Neural cell (in vitro differentiated cells): ENCODE measurements around the gene PPFIBP2. TPM values are rescaled to one million over a fixed set of nuclear protein-coding genes. Genes with fewer than 3 reads are reported as not detected.

Experiments used
- H2AFZ ChIP-seq: fragments of 200-600, 300-800 bp; sonication (generic), shearing (Covaris generic); 2 replicates; pipeline ENCODE4 v1.6.0; 2014; ENCODE audit warnings: low read depth, mild to moderate bottlenecking, antibody characterized with exemption, low read length, moderate library complexity
- H3F3A ChIP-seq: fragments of 200-600 bp; shearing (Covaris generic); 2 replicates; pipeline ENCODE4 v1.6.1; 2016; ENCODE audit warnings: mild to moderate bottlenecking, moderate library complexity, mixed read lengths, antibody characterized with exemption, low read length; ENCODE audit not compliant: insufficient read depth, poor library complexity, severe bottlenecking
- H3K27ac ChIP-seq: fragments of 200-600, 300-800 bp; sonication (generic), shearing (Covaris generic); 2 replicates; pipeline ENCODE4 v1.5.1; 2014; ENCODE audit warnings: mild to moderate bottlenecking, low read length, moderate library complexity
- H3K27me3 ChIP-seq: fragments of 300-800, 200-600 bp; sonication (generic), shearing (Covaris generic); 2 replicates; pipeline ENCODE4 v1.6.0; 2014; ENCODE audit warnings: mild to moderate bottlenecking, low read depth, low read length, moderate library complexity; ENCODE audit not compliant: insufficient read depth
- H3K36me3 ChIP-seq: fragments of 300-800, 200-600 bp; sonication (generic), shearing (Covaris generic); 2 replicates; pipeline ENCODE4 v1.5.1; 2014; ENCODE audit warnings: mild to moderate bottlenecking, antibody characterized with exemption, low read length, moderate library complexity; ENCODE audit not compliant: insufficient read depth
- H3K4me2 ChIP-seq: fragments of 300-800, 200-600 bp; sonication (generic), shearing (Covaris generic); 2 replicates; pipeline ENCODE4 v1.6.0; 2014; ENCODE audit warnings: mild to moderate bottlenecking, low read length
- H3K4me3 ChIP-seq: fragments of 300-800, 200-600 bp; sonication (generic), shearing (Covaris generic); 2 replicates; pipeline ENCODE4 v1.5.1; 2014; ENCODE audit warnings: mild to moderate bottlenecking, low read length, moderate library complexity
- H3K79me2 ChIP-seq: fragments of 200-600 bp; shearing (Covaris generic); replicated peaks from 2 replicates; pipeline ENCODE4 v1.6.0; 2014; ENCODE audit warnings: mild to moderate bottlenecking, low read length, moderate library complexity; ENCODE audit not compliant: insufficient read depth
- H3K9ac ChIP-seq: fragments of 300-800, 200-600 bp; sonication (generic), shearing (Covaris generic); 2 replicates; pipeline ENCODE4 v1.6.1; 2016; ENCODE audit warnings: mild to moderate bottlenecking, low read length, mixed read lengths
- H3K9me2 ChIP-seq: fragments of 200-600 bp; shearing (Covaris generic); 2 replicates; pipeline ENCODE4 v1.6.1; 2016; ENCODE audit warnings: mild to moderate bottlenecking, low read length, mixed read lengths; ENCODE audit not compliant: insufficient read depth
- H3K9me3 ChIP-seq: fragments of 200-600, 300-800 bp; sonication (generic), shearing (Covaris generic); 2 replicates; pipeline ENCODE4 v1.6.1; 2016; ENCODE audit warnings: mild to moderate bottlenecking, mixed run types, low read length, moderate library complexity, mixed read lengths
- H4K20me1 ChIP-seq: fragments of 200-600 bp; shearing (Covaris generic); 2 replicates; pipeline ENCODE4 v1.6.1; 2016; ENCODE audit warnings: mild to moderate bottlenecking, mixed run types; ENCODE audit not compliant: insufficient read depth
- EP300 ChIP-seq: fragments of 450-650 bp; conservative IDR thresholded peaks from 2 replicates; pipeline ENCODE4 v1.6.1; 2014; ENCODE audit warnings: antibody characterized with exemption, mild to moderate bottlenecking, moderate library complexity; ENCODE audit not compliant: poor library complexity, severe bottlenecking
- EZH2 ChIP-seq: fragments of 200-600, 300-800 bp; shearing (Covaris generic), sonication (generic); IDR thresholded peaks from 2 replicates; pipeline ENCODE4 v1.6.1; 2014; ENCODE audit warnings: antibody characterized with exemption, low read length, borderline replicate concordance, mild to moderate bottlenecking; ENCODE audit not compliant: insufficient read depth, poor library complexity, severe bottlenecking
- MXI1 ChIP-seq: fragments of 450-650 bp; conservative IDR thresholded peaks from 2 replicates; pipeline ENCODE4 v1.6.1; 2014; ENCODE audit warnings: antibody characterized with exemption, mild to moderate bottlenecking; ENCODE audit not compliant: poor library complexity, severe bottlenecking
- POLR2AphosphoS5 ChIP-seq: IDR thresholded peaks from 2 replicates; pipeline ENCODE4 v1.6.1; 2012
- RAD21 ChIP-seq: fragments of 450-650 bp; conservative IDR thresholded peaks from 2 replicates; pipeline ENCODE4 v1.6.1; 2014; ENCODE audit warnings: antibody characterized with exemption, mild to moderate bottlenecking, moderate library complexity
- SMC3 ChIP-seq: fragments of 450-650 bp; conservative IDR thresholded peaks from 2 replicates; pipeline ENCODE4 v1.6.1; 2014; ENCODE audit warnings: antibody characterized with exemption, mild to moderate bottlenecking, moderate library complexity; ENCODE audit not compliant: poor library complexity
- polyA plus RNA-seq: library from polyadenylated mRNA; depleted of rRNA; stranded (reverse); fragments of >200 nt; gene quantifications from 2 replicates; pipeline ENCODE4 v1.2.3, GENCODE V29; 2014
- TF ChIP-seq, protein P1 (sequence below): fragments of 450-650 bp; IDR thresholded peaks from 2 replicates; pipeline ENCODE4 v1.5.1; 2014; ENCODE audit warnings: antibody characterized with exemption, mild to moderate bottlenecking, moderate library complexity; ENCODE audit not compliant: poor library complexity, severe bottlenecking

The PPFIBP2 gene
- polyA plus RNA-seq, 1 donor from 2014 or later, result not detected

GRCh38 chr11:7600205-7600775 lies 86.5 kb downstream of the PPFIBP2 start (continued):
- TF ChIP-seq, protein P1, sequence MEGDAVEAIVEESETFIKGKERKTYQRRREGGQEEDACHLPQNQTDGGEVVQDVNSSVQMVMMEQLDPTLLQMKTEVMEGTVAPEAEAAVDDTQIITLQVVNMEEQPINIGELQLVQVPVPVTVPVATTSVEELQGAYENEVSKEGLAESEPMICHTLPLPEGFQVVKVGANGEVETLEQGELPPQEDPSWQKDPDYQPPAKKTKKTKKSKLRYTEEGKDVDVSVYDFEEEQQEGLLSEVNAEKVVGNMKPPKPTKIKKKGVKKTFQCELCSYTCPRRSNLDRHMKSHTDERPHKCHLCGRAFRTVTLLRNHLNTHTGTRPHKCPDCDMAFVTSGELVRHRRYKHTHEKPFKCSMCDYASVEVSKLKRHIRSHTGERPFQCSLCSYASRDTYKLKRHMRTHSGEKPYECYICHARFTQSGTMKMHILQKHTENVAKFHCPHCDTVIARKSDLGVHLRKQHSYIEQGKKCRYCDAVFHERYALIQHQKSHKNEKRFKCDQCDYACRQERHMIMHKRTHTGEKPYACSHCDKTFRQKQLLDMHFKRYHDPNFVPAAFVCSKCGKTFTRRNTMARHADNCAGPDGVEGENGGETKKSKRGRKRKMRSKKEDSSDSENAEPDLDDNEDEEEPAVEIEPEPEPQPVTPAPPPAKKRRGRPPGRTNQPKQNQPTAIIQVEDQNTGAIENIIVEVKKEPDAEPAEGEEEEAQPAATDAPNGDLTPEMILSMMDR, result no peak

DNA sequence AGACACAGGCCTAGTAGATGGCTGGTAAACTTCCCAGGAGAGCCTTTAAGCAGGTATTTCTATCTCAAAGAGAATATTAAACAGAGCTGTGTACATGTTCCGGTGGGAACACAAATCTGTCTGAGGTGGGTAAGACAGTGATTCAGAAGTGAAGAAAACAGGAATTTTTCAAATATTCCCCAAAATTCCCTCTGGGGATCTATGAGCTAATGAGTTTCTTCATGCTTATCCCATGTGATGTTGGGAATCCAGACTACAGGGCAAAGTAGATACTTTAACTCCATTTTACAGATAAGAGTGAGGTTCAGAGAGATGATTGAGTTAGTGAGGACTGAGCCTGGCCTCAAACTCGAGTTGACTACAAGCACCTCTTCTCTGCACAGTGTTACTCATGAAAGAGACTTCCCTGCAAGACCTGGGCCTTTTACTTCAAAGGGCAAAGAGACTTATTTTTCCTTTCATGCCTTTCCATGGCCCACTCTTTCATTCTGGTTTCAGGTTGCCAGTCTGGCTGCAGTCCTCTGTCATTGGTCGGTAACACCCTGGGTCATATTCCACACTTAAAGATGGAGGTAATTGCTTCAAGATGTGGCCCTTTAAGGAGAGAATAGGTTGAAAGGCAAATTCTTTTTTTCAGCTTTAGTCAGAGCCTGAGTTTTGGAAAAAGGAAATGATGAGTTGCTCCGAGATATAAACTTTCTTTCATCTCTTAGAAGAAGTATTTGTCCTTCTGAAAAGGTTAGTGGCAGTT lies 89.4 kb downstream of the PPFIBP2 start:
- H3F3A ChIP-seq, result no peaks in the 10 kb centered on the region
- H4K20me1 ChIP-seq, result no peaks in the 10 kb centered on the region
- no peaks in the 10 kb centered on the region for H3K9me2 ChIP-seq
- no peak overlapping the region for H2AFZ ChIP-seq
- H3K27me3 ChIP-seq, result no peaks in the 10 kb centered on the region
- H3K9ac ChIP-seq, result no peak overlapping the region
- H3K4me3 ChIP-seq, result no peak overlapping the region
- H3K4me2 ChIP-seq, result no peak overlapping the region
- TF ChIP-seq POLR2AphosphoS5, result no peak
- TF ChIP-seq SMC3, result no peak
- TF ChIP-seq MXI1, result no peak
- TF ChIP-seq EP300, result no peak
- H3K27ac ChIP-seq, result no peak overlapping the region
- no peaks in the 10 kb centered on the region for H3K9me3 ChIP-seq
- no peaks in the 10 kb centered on the region for H3K79me2 ChIP-seq
- H3K36me3 ChIP-seq, result no peaks in the 10 kb centered on the region

- no peak overlapping the region for H3K4me3 ChIP-seq
- H3K9ac ChIP-seq, result no peak overlapping the region
- H3K79me2 ChIP-seq, result no peaks in the 10 kb centered on the region
- H4K20me1 ChIP-seq, result no peaks in the 10 kb centered on the region
- no peak overlapping the region for H2AFZ ChIP-seq
- no peaks in the 10 kb centered on the region for H3K9me2 ChIP-seq
- no peaks in the 10 kb centered on the region for H3F3A ChIP-seq
- no peak overlapping the region for H3K4me2 ChIP-seq
- TF ChIP-seq RAD21 (no peak), EZH2 (no peak), EP300 (no peak), POLR2AphosphoS5 (no peak)
- no peaks in the 10 kb centered on the region for H3K27me3 ChIP-seq
- H3K9me3 ChIP-seq, result no peaks in the 10 kb centered on the region
- H3K36me3 ChIP-seq, result no peaks in the 10 kb centered on the region
- H3K27ac ChIP-seq, result no peak overlapping the region
Observed at GRCh38 chr11:7604331-7604955, 90.6 kb downstream of the PPFIBP2 start.
